ENCODE data around the gene DNAJB1. TPM values are rescaled to one million over a fixed set of nuclear protein-coding genes. Genes with fewer than 3 reads are reported as not detected.

The DNAJB1 gene
- total and polyA plus RNA-seq, 2 of the 4 experiments (the other 2 are of a cell fraction) = 88.2 to 95.4 TPM

GRCh38 chr19:14477418-14478112 is 40.6 kb downstream of the DNAJB1 start:
- no TSS peak for BruUV-seq (replicated peaks)
- Histone ChIP-seq H3K27me3 (ENCODE audit: control insufficient read depth, insufficient read depth, low read length) (no peaks in the 10 kb centered on the region), H2BK120ac (ENCODE audit: low read depth, low read length) (no peak overlapping the region), H3K9me1 (ENCODE audit: insufficient read depth, low read length) (0 out of 2 replicates have a peak, but pooled peaks cover 14% of the 10 kb centered on the region), H4K5ac (ENCODE audit: low read depth, low read length) (no peak overlapping the region), H3K4me2 (ENCODE audit: low read depth, low read length) (no peak overlapping the region), H2BK15ac (ENCODE audit: low read depth, low read length) (no peak overlapping the region), H3K23ac (ENCODE audit: low read depth, low read length) (no peak overlapping the region), H4K91ac (ENCODE audit: insufficient read depth, low read depth, low read length) (no peak overlapping the region), H4K20me1 (ENCODE audit: insufficient read depth, low read length) (peaks cover 33% of the 10 kb centered on the region), H2BK5ac (ENCODE audit: low read depth, low read length, poor library complexity, severe bottlenecking) (no peak overlapping the region), H3K56ac (ENCODE audit: extremely low read depth, insufficient read depth, low read length) (no peak overlapping the region), H3K27ac (ENCODE audit: insufficient read depth, low read length) (peak overlapping the region; percentile 14; the same call in 1 of the 2 replicates), H3K4me1 (ENCODE audit: control insufficient read depth, insufficient read depth, low read length) (peaks cover 35% of the 10 kb centered on the region), H2AFZ (replicated peaks; ENCODE audit: low read length, poor library complexity) (no peak overlapping the region), H3K4ac (ENCODE audit: low read depth, low read length) (no peak overlapping the region), H2BK20ac (ENCODE audit: low read depth, low read length) (no peak overlapping the region), H3K9me3 (ENCODE audit: control insufficient read depth, insufficient read depth, low read length) (no peaks in the 10 kb centered on the region), H3K14ac (replicated peaks; ENCODE audit: low read depth, low read length) (no peak overlapping the region), H3K79me1 (ENCODE audit: low read depth in 1 of 2, low read length in 2 of 2) (peaks cover 8 to 44% of the 10 kb centered on the region in 2 experiments), H3K9ac (ENCODE audit: low read depth, low read length) (no peak overlapping the region; the same call in 1 of the 2 replicates), H2AK5ac (ENCODE audit: low read depth, low read length) (no peak overlapping the region), H2AK9ac (replicated peaks; ENCODE audit: low read depth, low read length, poor library complexity) (peak overlapping the region; percentile 81), H3K4me3 (ENCODE audit: insufficient read depth, low read depth, low read length) (no peak overlapping the region), H3K36me3 (ENCODE audit: control insufficient read depth, insufficient read depth, low read length) (peaks cover 25% of the 10 kb centered on the region), H4K8ac (ENCODE audit: low read depth in 2 of 2, low read length in 2 of 2) (no peak overlapping the region), H3K18ac (ENCODE audit: low read depth, low read length) (no peak overlapping the region)
- dilution Hi-C loops (cut with HindIII; ENCODE audit: low sequenced_read_pairs, unreplicated experiment) (no loop called here), in situ Hi-C loops (cut with MboI; ENCODE audit: low sequenced_read_pairs) (loop anchor here (10.0 kb wide), 1 partner anchor 593 kb away; no protein-coding TSS in a partner anchor), intact Hi-C loops (cut with micrococcal nuclease) (loop anchor here (5.0 kb wide), 1 partner anchor 340 kb away; the partner anchor contains the start of gene ASF1B)
- TF ChIP-seq RFX5 (IDR thresholded peaks at IDR 0.05; ENCODE audit: low read depth, low read length) (no peak), MAFK (IDR thresholded peaks at IDR 0.05; ENCODE audit: low read depth, low read length) (no peak), NFE2L2 (IDR thresholded peaks at IDR 0.05; ENCODE audit: low read depth, low read length) (no peak), ELK1 (IDR thresholded peaks at IDR 0.05; ENCODE audit: borderline replicate concordance, low read depth, low read length) (no peak), CEBPB (IDR thresholded peaks at IDR 0.05; ENCODE audit: low read depth, low read length) (no peak), USF2 (IDR thresholded peaks at IDR 0.05; ENCODE audit: low read depth, low read length) (no peak), RCOR1 (IDR thresholded peaks at IDR 0.05; ENCODE audit: insufficient replicate concordance, low read length) (no peak), POLR2A (IDR thresholded peaks at IDR 0.05; ENCODE audit: low read depth, low read length) (no peak), CTCF (conservative IDR thresholded peaks at IDR 0.05; ENCODE audit: low read depth, low read length) (no peak), MXI1 (IDR thresholded peaks at IDR 0.05; ENCODE audit: borderline replicate concordance, low read depth, low read length) (no peak), BHLHE40 (IDR thresholded peaks at IDR 0.05; ENCODE audit: low read depth, low read length) (no peak), CHD1 (IDR thresholded peaks at IDR 0.05; ENCODE audit: low read depth, low read length) (no peak), MAZ (IDR thresholded peaks at IDR 0.05; ENCODE audit: borderline replicate concordance, low read depth, low read length) (no peak), SMC3 (IDR thresholded peaks at IDR 0.05; ENCODE audit: low read depth, low read length) (no peak)
- no peak for DNase-seq
- CTCF ChIA-PET = no interaction called here
- ATAC-seq (ENCODE audit: low read depth) = no peak
- WGBS, 2 experiments (ENCODE audit: extremely low coverage in 2 of 2, insufficient read length in 1 of 2) = no CpG with 5 or more reads among the region's 10 CpGs
- POLR2A ChIA-PET (ENCODE audit: unreplicated experiment) = no interaction called here

Measured in IMR-90 (cell line).